HepG2 (cell line): Measurements from ENCODE around the gene TECTA. TPM values are rescaled to one million over a fixed set of nuclear protein-coding genes. Genes with fewer than 3 reads are reported as not detected.

Experiments used
- CREB3 ChIP-seq: sonication (generic); formaldehyde crosslinking; IDR thresholded peaks from 2 replicates; pipeline ENCODE4 v1.5.0; 2020; ENCODE audit warnings: missing genetic modification reagents
- ESRRA ChIP-seq: sonication (generic); formaldehyde crosslinking; IDR thresholded peaks from 2 replicates; pipeline ENCODE4 v1.5.1; 2020; ENCODE audit warnings: mild to moderate bottlenecking, low read depth, missing genetic modification reagents
- HNF1B ChIP-seq: sonication (generic); formaldehyde crosslinking; IDR thresholded peaks from 2 replicates; pipeline ENCODE4 v1.5.1; 2020; ENCODE audit warnings: mild to moderate bottlenecking, moderate library complexity, missing genetic modification reagents
- NCOA2 ChIP-seq: sonication (generic); formaldehyde crosslinking; IDR thresholded peaks from 2 replicates; pipeline ENCODE4 v1.8.0; 2022; ENCODE audit warnings: inconsistent platforms
- PHF21A ChIP-seq: sonication (generic); formaldehyde crosslinking; IDR thresholded peaks from 2 replicates; pipeline ENCODE4 v1.5.0; 2020; ENCODE audit warnings: mild to moderate bottlenecking, missing genetic modification reagents
- SIX1 ChIP-seq: sonication (generic); formaldehyde crosslinking; IDR thresholded peaks from 2 replicates; pipeline ENCODE4 v1.4.0; 2020; ENCODE audit warnings: missing genetic modification reagents, borderline replicate concordance
- YEATS4 ChIP-seq: sonication (generic); formaldehyde crosslinking; IDR thresholded peaks from 2 replicates; pipeline ENCODE4 v1.4.0; 2020; ENCODE audit warnings: missing genetic modification reagents, borderline replicate concordance
- ZFYVE20 ChIP-seq: sonication (generic); formaldehyde crosslinking; IDR thresholded peaks from 2 replicates; pipeline ENCODE4 v1.8.0; 2023; ENCODE audit warnings: low read depth, mild to moderate bottlenecking, moderate library complexity, missing genetic modification reagents, borderline replicate concordance
- ZNF318 ChIP-seq: sonication (generic); formaldehyde crosslinking; IDR thresholded peaks from 2 replicates; pipeline ENCODE4 v1.4.0; 2020; ENCODE audit warnings: mild to moderate bottlenecking, missing genetic modification reagents
- ZNF652 ChIP-seq: IDR thresholded peaks from 2 replicates; pipeline ENCODE4 v1.6.1; 2016; ENCODE audit warnings: low read depth, borderline replicate concordance
- ZSCAN9 ChIP-seq: IDR thresholded peaks from 2 replicates; pipeline ENCODE4 v1.6.1; 2016; ENCODE audit warnings: borderline replicate concordance
- polyA plus RNA-seq, 8 experiments: library from polyadenylated mRNA; depleted of rRNA in 3 of 8; stranded (reverse) in 7 of 8; unstranded in 1 of 8; fragments of >200 nt; fragmentation: Illumina TruSeq in 4 of 8; extraction: Trizol in 4 of 8; gene quantifications; 2 replicates each; pipeline versions ENCODE4 v1.2.1 to v1.2.3, GENCODE V29; 2011 to 2016; ENCODE audit warnings: low read depth in 4 of 8, missing spikeins in 1 of 8, mixed read lengths in 1 of 8; ENCODE audit not compliant: insufficient read depth in 1 of 8
- total RNA-seq, 5 experiments: library from RNA; depleted of rRNA; stranded (reverse); fragments of >200 nt; fragmentation: Illumina TruSeq; extraction: Trizol; gene quantifications; 2 replicates each; pipeline ENCODE4 v1.2.3, GENCODE V29; 2016; ENCODE audit warnings: low read depth in 1 of 5
- TF ChIP-seq, protein P1 (sequence below): sonication (generic); formaldehyde crosslinking; IDR thresholded peaks from 2 replicates; pipeline ENCODE4 v1.5.1; 2020; ENCODE audit warnings: mild to moderate bottlenecking, missing genetic modification reagents, borderline replicate concordance

TECTA gene
- total and polyA plus RNA-seq, 2 of the 13 experiments (the other 11 are each of a cell fraction or from before 2014, with no cell fraction given): 0.04 to 0.17 TPM

- TF ChIP-seq, protein P1, sequence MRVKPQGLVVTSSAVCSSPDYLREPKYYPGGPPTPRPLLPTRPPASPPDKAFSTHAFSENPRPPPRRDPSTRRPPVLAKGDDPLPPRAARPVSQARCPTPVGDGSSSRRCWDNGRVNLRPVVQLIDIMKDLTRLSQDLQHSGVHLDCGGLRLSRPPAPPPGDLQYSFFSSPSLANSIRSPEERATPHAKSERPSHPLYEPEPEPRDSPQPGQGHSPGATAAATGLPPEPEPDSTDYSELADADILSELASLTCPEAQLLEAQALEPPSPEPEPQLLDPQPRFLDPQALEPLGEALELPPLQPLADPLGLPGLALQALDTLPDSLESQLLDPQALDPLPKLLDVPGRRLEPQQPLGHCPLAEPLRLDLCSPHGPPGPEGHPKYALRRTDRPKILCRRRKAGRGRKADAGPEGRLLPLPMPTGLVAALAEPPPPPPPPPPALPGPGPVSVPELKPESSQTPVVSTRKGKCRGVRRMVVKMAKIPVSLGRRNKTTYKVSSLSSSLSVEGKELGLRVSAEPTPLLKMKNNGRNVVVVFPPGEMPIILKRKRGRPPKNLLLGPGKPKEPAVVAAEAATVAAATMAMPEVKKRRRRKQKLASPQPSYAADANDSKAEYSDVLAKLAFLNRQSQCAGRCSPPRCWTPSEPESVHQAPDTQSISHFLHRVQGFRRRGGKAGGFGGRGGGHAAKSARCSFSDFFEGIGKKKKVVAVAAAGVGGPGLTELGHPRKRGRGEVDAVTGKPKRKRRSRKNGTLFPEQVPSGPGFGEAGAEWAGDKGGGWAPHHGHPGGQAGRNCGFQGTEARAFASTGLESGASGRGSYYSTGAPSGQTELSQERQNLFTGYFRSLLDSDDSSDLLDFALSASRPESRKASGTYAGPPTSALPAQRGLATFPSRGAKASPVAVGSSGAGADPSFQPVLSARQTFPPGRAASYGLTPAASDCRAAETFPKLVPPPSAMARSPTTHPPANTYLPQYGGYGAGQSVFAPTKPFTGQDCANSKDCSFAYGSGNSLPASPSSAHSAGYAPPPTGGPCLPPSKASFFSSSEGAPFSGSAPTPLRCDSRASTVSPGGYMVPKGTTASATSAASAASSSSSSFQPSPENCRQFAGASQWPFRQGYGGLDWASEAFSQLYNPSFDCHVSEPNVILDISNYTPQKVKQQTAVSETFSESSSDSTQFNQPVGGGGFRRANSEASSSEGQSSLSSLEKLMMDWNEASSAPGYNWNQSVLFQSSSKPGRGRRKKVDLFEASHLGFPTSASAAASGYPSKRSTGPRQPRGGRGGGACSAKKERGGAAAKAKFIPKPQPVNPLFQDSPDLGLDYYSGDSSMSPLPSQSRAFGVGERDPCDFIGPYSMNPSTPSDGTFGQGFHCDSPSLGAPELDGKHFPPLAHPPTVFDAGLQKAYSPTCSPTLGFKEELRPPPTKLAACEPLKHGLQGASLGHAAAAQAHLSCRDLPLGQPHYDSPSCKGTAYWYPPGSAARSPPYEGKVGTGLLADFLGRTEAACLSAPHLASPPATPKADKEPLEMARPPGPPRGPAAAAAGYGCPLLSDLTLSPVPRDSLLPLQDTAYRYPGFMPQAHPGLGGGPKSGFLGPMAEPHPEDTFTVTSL (CRISPR knock-in tag): peak; percentile 96; the same call in 1 of the 2 replicates
- TF ChIP-seq ESRRA (CRISPR knock-in tag) (no peak), ZNF318 (no peak), NCOA2 (CRISPR knock-in tag) (peak; percentile 82), SIX1 (CRISPR knock-in tag) (peak; percentile 99), CREB3 (no peak), ZSCAN9 (CRISPR knock-in tag) (peak; percentile 55; the same call in 1 of the 2 replicates), ZNF652 (no peak), HNF1B (0 out of 2 replicates have a peak, but pooled peaks have one; percentile 45), YEATS4 (CRISPR knock-in tag) (peak; percentile 30; the same call in 1 of the 2 replicates), PHF21A (CRISPR knock-in tag) (peak; percentile 97), ZFYVE20 (CRISPR knock-in tag) (no peak)
These were observed 33.6 kb upstream of the TECTA start (continued) for GRCh38 chr11:121067453-121067852.
